Gastrocnemius medialis (tissue), 4 donors: ENCODE results near the gene TMTC1.

ENCODE experiments used
- POLR2A ChIP-seq, 2 donors: fragments of 450-650 bp; IDR thresholded peaks; one replicate each; pipeline ENCODE4 v1.6.1; 2017; ENCODE audit warnings: antibody characterized with exemption in 2 of 2, mild to moderate bottlenecking in 2 of 2, moderate library complexity in 2 of 2
- TF ChIP-seq, protein P1 (sequence below), 5 experiments: fragments of 450-650 bp in 3 of 5; fragments of 200-600 bp in 2 of 5; sonication (generic) in 2 of 5; IDR thresholded peaks in 4 of 5; conservative IDR thresholded peaks in 1 of 5; 1 replicate in 4 of 5; 2 replicates in 1 of 5; pipeline ENCODE4 v1.5.1; 2016 to 2019; ENCODE audit warnings: antibody characterized with exemption in 5 of 5, mild to moderate bottlenecking in 3 of 5, moderate library complexity in 3 of 5

DNA sequence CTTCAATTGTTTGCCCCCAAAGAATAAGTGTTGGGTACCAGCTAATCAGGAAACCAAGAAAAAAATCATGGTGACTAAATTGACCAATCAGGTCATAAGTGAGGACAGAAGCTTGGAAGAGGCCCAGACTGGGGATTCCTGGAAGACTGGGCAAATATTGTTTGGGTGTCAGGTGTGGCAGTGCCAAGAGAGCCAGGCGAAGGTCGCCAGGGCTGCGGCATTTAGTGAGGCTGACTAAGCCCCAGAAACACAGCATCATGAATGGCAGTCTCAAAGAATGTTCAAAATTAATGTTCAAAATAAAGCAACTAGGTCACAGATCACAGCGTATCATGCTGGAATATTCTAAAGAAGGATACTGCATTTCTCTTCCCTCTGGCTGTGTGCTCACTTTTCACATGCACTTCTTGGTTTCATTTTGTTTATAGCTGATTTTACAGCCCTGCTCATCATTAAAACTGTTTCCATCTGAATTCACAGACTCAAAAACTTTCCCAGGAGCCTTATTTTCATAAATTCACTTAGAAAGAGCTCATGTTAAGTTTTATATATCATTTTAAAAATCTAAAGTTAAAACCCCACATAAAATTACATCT is 201.0 kb downstream of the TMTC1 start:
- TF ChIP-seq, protein P1, sequence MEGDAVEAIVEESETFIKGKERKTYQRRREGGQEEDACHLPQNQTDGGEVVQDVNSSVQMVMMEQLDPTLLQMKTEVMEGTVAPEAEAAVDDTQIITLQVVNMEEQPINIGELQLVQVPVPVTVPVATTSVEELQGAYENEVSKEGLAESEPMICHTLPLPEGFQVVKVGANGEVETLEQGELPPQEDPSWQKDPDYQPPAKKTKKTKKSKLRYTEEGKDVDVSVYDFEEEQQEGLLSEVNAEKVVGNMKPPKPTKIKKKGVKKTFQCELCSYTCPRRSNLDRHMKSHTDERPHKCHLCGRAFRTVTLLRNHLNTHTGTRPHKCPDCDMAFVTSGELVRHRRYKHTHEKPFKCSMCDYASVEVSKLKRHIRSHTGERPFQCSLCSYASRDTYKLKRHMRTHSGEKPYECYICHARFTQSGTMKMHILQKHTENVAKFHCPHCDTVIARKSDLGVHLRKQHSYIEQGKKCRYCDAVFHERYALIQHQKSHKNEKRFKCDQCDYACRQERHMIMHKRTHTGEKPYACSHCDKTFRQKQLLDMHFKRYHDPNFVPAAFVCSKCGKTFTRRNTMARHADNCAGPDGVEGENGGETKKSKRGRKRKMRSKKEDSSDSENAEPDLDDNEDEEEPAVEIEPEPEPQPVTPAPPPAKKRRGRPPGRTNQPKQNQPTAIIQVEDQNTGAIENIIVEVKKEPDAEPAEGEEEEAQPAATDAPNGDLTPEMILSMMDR (IDR thresholded peaks at IDR 0.05 in 4 of 5, conservative IDR thresholded peaks at IDR 0.05 in 1 of 5): no peak
- TF ChIP-seq POLR2A (IDR thresholded peaks at IDR 0.05): no peak
